Hepatocyte (in vitro differentiated cells): ENCODE data around the gene DIAPH3. TPM values are rescaled to one million over a fixed set of nuclear protein-coding genes. Genes with fewer than 3 reads are reported as not detected.

Experiments
- DNase-seq: peaks from one replicate; pipeline ENCODE4 v3.0.0-alpha.2; 2016; ENCODE audit warnings: low spot score
- H2AFZ ChIP-seq: fragments of 200-600 bp; sonication (generic); 2 replicates; pipeline ENCODE4 v1.6.0; 2016; ENCODE audit warnings: antibody characterized with exemption, mild to moderate bottlenecking
- H3K27ac ChIP-seq: fragments of 200-600 bp; sonication (generic); 2 replicates; pipeline ENCODE4 v1.5.1; 2016; ENCODE audit warnings: mild to moderate bottlenecking
- H3K27me3 ChIP-seq: fragments of 200-600 bp; sonication (generic); 2 replicates; pipeline ENCODE4 v1.6.1; 2016
- H3K36me3 ChIP-seq: fragments of 200-600 bp; sonication (generic); replicated peaks from 2 replicates; pipeline ENCODE4 v1.5.1; 2016; ENCODE audit warnings: low read depth; ENCODE audit not compliant: insufficient read depth
- H3K4me1 ChIP-seq: fragments of 200-600 bp; sonication (generic); 2 replicates; pipeline ENCODE4 v1.5.1; 2016; ENCODE audit warnings: mild to moderate bottlenecking, moderate library complexity; ENCODE audit not compliant: insufficient read depth
- H3K4me2 ChIP-seq: fragments of 200-600 bp; sonication (generic); 2 replicates; pipeline ENCODE4 v1.6.0; 2016
- H3K4me3 ChIP-seq: fragments of 200-600 bp; sonication (generic); 2 replicates; pipeline ENCODE4 v1.5.1; 2016; ENCODE audit warnings: mild to moderate bottlenecking
- H3K79me2 ChIP-seq: fragments of 200-600 bp; sonication (generic); 2 replicates; pipeline ENCODE4 v1.6.0; 2017; ENCODE audit warnings: mild to moderate bottlenecking
- H3K9me2 ChIP-seq: fragments of 200-600 bp; sonication (generic); replicated peaks from 2 replicates; pipeline ENCODE4 v1.6.0; 2017; ENCODE audit warnings: mild to moderate bottlenecking; ENCODE audit not compliant: insufficient read depth
- H3K9me3 ChIP-seq: fragments of 200-600 bp; sonication (generic); 2 replicates; pipeline ENCODE4 v1.5.1; 2016; ENCODE audit warnings: low read depth, mild to moderate bottlenecking
- H4K20me1 ChIP-seq: fragments of 200-600 bp; sonication (generic); 2 replicates; pipeline ENCODE4 v1.6.0; 2016; ENCODE audit warnings: mild to moderate bottlenecking; ENCODE audit not compliant: insufficient read depth, poor library complexity, severe bottlenecking
- EZH2 ChIP-seq: fragments of 200-600 bp; sonication (generic); IDR thresholded peaks from 2 replicates; pipeline ENCODE4 v1.6.1; 2016; ENCODE audit warnings: antibody characterized with exemption, mild to moderate bottlenecking, borderline replicate concordance
- EZH2phosphoT487 ChIP-seq: fragments of 200-600 bp; sonication (generic); IDR thresholded peaks from one replicate; pipeline ENCODE4 v1.6.1; 2018; ENCODE audit warnings: antibody characterized with exemption, mild to moderate bottlenecking, low read depth, moderate library complexity; ENCODE audit not compliant: unreplicated experiment, severe bottlenecking
- WGBS: methylation state at CpG from one replicate; pipeline ENCODE4 v1.1.6; 2016; ENCODE audit warnings: low lambda C conversion rate; ENCODE audit errors: missing lambda C conversion rate; 5-methylcytosine and 5-hydroxymethylcytosine counted together
- polyA plus RNA-seq: library from polyadenylated mRNA; unstranded; fragments of >200 nt; fragmentation: Nextera tagmentation; extraction: Ambion mirVana; gene quantifications from 2 replicates; pipeline ENCODE4 v1.2.1, GENCODE V29; 2016
- total RNA-seq: library from RNA; depleted of rRNA; stranded (reverse); fragments of >200 nt; gene quantifications from 2 replicates; pipeline ENCODE4 v1.2.3, GENCODE V29; 2014
- TF ChIP-seq, protein P1 (sequence below): fragments of 200-600 bp; sonication (generic); IDR thresholded peaks from 2 replicates; pipeline ENCODE4 v1.5.1; 2016; ENCODE audit warnings: antibody characterized with exemption, mild to moderate bottlenecking; ENCODE audit not compliant: poor library complexity

DIAPH3 gene, protein sequence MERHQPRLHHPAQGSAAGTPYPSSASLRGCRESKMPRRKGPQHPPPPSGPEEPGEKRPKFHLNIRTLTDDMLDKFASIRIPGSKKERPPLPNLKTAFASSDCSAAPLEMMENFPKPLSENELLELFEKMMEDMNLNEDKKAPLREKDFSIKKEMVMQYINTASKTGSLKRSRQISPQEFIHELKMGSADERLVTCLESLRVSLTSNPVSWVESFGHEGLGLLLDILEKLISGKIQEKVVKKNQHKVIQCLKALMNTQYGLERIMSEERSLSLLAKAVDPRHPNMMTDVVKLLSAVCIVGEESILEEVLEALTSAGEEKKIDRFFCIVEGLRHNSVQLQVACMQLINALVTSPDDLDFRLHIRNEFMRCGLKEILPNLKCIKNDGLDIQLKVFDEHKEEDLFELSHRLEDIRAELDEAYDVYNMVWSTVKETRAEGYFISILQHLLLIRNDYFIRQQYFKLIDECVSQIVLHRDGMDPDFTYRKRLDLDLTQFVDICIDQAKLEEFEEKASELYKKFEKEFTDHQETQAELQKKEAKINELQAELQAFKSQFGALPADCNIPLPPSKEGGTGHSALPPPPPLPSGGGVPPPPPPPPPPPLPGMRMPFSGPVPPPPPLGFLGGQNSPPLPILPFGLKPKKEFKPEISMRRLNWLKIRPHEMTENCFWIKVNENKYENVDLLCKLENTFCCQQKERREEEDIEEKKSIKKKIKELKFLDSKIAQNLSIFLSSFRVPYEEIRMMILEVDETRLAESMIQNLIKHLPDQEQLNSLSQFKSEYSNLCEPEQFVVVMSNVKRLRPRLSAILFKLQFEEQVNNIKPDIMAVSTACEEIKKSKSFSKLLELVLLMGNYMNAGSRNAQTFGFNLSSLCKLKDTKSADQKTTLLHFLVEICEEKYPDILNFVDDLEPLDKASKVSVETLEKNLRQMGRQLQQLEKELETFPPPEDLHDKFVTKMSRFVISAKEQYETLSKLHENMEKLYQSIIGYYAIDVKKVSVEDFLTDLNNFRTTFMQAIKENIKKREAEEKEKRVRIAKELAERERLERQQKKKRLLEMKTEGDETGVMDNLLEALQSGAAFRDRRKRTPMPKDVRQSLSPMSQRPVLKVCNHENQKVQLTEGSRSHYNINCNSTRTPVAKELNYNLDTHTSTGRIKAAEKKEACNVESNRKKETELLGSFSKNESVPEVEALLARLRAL
- 7.3 and 7.9 TPM in 2 replicates for total RNA-seq
- polyA plus RNA-seq, result 4.7 and 7.4 TPM in 2 replicates

DNA sequence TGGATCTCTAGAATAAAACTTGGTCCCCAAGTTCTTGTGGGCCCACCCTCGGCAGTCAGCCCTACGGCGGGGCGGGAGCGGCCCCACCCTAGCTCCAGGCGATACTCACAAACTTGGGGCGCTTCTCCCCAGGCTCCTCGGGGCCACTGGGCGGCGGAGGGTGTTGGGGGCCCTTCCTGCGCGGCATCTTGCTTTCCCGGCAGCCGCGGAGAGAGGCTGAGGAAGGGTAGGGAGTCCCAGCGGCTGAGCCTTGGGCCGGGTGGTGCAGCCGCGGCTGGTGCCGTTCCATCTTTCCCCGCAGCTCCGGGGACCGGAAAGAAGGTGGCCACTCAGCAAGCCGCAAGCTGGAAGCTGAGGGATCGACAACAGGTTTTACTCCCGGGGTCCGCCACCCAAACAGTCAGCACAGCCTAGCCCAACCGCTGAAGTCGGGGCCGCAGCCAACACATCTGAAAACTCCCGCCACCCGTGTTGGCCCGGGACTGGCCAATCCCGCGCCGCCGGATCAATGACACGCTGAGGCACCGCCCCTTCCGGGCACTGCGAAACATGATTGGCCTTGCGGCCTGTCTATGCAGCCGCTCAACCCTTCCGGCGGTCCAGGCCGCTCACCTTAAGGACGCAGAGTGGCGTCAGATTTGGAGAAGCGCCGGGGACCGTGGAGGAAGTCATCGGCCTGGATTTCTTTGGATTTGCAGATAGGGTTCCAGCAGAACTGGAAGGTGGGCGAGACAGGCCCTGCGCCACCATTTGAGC lies at the start of gene DIAPH3:
DIAPH3 (minus strand) TSS at position 451 of the 756 bp plus-strand sequence; CDS start at position 289, 162 bp downstream.
- Histone ChIP-seq H3K36me3 (no peaks in the 10 kb centered on the region), H2AFZ (peak within 1 kb of the TSS; percentile 76), H3K27me3 (no peaks in the 10 kb centered on the region), H3K4me2 (peak within 1 kb of the TSS; percentile 85), H3K79me2 (peaks cover 30% of the 10 kb centered on the region), H3K4me1 (peaks cover 19% of the 10 kb centered on the region), H3K9me2 (no peaks in the 10 kb centered on the region), H3K9me3 (no peaks in the 10 kb centered on the region), H4K20me1 (no peaks in the 10 kb centered on the region), H3K4me3 (peak within 1 kb of the TSS; percentile 43), H3K27ac (peak within 1 kb of the TSS; percentile 94)
- under 1% methylated on average over 54 of the region's 54 CpGs for WGBS
- peak; percentile 97 for DNase-seq
- no peak for TF ChIP-seq EZH2phosphoT487
- TF ChIP-seq, protein P1, sequence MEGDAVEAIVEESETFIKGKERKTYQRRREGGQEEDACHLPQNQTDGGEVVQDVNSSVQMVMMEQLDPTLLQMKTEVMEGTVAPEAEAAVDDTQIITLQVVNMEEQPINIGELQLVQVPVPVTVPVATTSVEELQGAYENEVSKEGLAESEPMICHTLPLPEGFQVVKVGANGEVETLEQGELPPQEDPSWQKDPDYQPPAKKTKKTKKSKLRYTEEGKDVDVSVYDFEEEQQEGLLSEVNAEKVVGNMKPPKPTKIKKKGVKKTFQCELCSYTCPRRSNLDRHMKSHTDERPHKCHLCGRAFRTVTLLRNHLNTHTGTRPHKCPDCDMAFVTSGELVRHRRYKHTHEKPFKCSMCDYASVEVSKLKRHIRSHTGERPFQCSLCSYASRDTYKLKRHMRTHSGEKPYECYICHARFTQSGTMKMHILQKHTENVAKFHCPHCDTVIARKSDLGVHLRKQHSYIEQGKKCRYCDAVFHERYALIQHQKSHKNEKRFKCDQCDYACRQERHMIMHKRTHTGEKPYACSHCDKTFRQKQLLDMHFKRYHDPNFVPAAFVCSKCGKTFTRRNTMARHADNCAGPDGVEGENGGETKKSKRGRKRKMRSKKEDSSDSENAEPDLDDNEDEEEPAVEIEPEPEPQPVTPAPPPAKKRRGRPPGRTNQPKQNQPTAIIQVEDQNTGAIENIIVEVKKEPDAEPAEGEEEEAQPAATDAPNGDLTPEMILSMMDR, result no peak
- no peak for TF ChIP-seq EZH2

DNA sequence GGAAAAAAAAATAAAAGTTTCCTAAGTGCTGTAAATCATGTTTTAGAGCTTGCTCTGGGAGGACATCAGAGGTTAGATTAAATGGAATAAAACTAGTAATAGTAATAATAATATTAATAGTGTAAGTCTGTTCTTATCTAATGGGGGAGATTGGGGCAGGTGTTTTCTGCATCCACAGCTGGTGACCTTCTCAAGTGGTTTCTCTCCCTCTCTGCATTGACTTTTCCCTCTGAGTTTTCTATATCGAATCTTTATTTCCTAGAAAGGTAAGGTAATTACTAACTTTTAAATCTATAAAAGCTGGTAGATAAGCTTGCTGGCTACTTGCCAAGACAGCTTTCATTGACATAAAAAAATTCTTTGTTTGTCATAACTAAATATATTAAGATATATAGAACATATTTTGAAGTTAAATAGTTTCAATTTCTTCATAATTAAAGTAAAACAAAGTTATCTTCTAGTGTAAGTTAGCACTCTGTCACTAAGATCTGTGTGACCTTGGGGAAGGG lies 49.6 kb upstream of the DIAPH3 start:
- Histone ChIP-seq H3K9me3 (no peaks in the 10 kb centered on the region), H3K27ac (no peak overlapping the region), H3K4me3 (no peak overlapping the region), H3K36me3 (no peaks in the 10 kb centered on the region), H2AFZ (no peak overlapping the region), H3K4me2 (no peak overlapping the region), H3K27me3 (no peaks in the 10 kb centered on the region), H3K9me2 (no peaks in the 10 kb centered on the region), H3K79me2 (no peaks in the 10 kb centered on the region), H3K4me1 (peaks cover 3% of the 10 kb centered on the region), H4K20me1 (no peaks in the 10 kb centered on the region)
- TF ChIP-seq EZH2 (no peak), EZH2phosphoT487 (no peak)
- TF ChIP-seq, protein P1, result no peak
- 65% methylated on average over 1 of the region's 1 CpG for WGBS
- no peak for DNase-seq

DNA sequence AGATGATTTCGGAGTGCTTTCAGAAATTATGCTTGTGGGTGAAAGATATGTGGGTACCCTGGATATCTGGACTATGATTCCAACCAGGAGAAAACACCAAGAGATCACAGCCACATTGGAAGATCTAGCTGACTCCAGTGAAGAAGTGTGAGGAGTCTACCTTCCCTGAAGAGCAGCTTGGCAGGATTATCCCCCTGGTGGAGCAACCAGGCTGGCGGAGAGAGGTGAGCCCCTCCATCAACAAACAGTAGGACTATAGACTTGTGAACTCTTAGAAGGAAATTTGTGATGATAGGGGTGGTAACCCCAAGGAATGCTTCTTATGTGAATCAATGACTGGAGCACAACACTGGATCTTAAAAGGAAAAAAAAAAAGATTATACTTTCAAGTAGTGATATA lies 47.8 kb upstream of the DIAPH3 start:
- Histone ChIP-seq H3K27me3 (no peaks in the 10 kb centered on the region), H3K4me2 (no peak overlapping the region), H3K36me3 (no peaks in the 10 kb centered on the region), H3K9me2 (no peaks in the 10 kb centered on the region), H3K9me3 (no peaks in the 10 kb centered on the region), H2AFZ (no peak overlapping the region), H4K20me1 (no peaks in the 10 kb centered on the region), H3K4me1 (peaks cover 3% of the 10 kb centered on the region), H3K79me2 (no peaks in the 10 kb centered on the region), H3K4me3 (no peak overlapping the region), H3K27ac (no peak overlapping the region)
- 85% methylated on average over 2 of the region's 2 CpGs for WGBS
- no peak for DNase-seq
- TF ChIP-seq EZH2phosphoT487 (no peak), EZH2 (no peak)
- TF ChIP-seq, protein P1, result no peak
